Measurements from ENCODE around the gene IGF2.

DNA sequence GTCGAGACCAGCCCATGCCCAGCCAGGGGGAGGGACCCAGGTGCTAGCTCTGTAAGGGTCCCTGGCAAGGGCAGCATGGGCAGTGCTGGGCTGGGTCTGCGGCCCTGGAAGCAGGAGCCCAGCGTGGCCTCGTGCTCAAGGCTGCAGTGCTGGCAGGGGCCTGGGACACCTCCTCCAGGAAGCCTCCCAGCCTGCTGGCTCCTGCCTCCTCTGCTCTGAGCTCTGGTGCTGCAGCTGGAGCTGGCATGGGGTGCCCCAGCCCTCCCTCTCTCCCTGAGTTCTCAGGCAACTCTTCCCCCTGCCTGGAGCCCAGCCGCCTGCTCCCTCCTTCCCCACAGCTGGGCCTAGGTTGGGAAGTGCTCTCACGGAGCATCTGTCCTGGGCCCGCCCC is 15.0 kb upstream of the IGF2 start:
- TF ChIP-seq EZH2 (IDR thresholded peaks at IDR 0.05; ENCODE audit: low read length) = no peak
- TF ChIP-seq, protein P1, sequence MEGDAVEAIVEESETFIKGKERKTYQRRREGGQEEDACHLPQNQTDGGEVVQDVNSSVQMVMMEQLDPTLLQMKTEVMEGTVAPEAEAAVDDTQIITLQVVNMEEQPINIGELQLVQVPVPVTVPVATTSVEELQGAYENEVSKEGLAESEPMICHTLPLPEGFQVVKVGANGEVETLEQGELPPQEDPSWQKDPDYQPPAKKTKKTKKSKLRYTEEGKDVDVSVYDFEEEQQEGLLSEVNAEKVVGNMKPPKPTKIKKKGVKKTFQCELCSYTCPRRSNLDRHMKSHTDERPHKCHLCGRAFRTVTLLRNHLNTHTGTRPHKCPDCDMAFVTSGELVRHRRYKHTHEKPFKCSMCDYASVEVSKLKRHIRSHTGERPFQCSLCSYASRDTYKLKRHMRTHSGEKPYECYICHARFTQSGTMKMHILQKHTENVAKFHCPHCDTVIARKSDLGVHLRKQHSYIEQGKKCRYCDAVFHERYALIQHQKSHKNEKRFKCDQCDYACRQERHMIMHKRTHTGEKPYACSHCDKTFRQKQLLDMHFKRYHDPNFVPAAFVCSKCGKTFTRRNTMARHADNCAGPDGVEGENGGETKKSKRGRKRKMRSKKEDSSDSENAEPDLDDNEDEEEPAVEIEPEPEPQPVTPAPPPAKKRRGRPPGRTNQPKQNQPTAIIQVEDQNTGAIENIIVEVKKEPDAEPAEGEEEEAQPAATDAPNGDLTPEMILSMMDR (optimal IDR thresholded peaks at IDR 0.05 in 1 of 3, IDR thresholded peaks at IDR 0.05 in 1 of 3, conservative IDR thresholded peaks at IDR 0.05 in 1 of 3; ENCODE audit: extremely low read depth in 1 of 3, insufficient read depth in 2 of 3, low read length in 3 of 3) = no peak
